OCI-LY3 (cell line): ENCODE results near the gene B3GALT5.

Experiments used
- EZH2phosphoT487 ChIP-seq: fragments of 200-600 bp; shearing (Covaris generic); IDR thresholded peaks from 2 replicates; pipeline ENCODE4 v1.6.1; 2018; ENCODE audit warnings: antibody characterized with exemption, mixed run types, low read depth
- TF ChIP-seq, protein P1 (sequence below): fragments of 200-600, 300-600 bp; sonication (generic); IDR thresholded peaks from 2 replicates; pipeline ENCODE4 v1.5.1; 2014; ENCODE audit warnings: antibody characterized with exemption, low read length, low read depth

DNA sequence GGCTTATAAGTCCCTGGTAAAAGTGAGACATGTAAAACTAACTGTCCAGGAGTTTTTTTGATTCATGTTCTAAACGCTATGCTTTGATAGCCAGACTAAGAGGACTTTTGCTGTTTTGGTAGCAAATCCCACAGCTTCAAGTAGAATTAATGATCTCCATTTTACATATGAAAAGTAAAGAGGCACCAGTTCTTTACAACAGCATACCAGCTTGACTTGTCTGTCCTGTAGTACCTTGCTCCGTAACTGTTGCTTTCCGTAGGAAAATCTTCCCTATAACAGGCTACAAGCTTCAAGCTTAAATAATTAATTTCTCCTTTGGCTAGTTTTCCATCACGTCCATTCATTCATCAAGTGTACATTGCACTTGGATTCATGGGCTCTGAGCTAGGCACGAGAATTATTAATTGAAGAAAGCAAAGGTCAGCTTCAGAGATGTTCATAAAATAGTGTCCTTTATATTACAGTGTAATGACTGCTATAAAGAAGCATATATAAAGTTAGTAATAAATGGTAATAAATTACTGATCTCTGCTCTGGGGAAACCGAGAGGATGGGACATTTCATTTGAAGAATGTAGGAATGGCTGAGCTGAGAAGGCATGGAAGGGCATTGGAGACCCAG, 29.2 kb downstream of the B3GALT5 start:
- TF ChIP-seq, protein P1, sequence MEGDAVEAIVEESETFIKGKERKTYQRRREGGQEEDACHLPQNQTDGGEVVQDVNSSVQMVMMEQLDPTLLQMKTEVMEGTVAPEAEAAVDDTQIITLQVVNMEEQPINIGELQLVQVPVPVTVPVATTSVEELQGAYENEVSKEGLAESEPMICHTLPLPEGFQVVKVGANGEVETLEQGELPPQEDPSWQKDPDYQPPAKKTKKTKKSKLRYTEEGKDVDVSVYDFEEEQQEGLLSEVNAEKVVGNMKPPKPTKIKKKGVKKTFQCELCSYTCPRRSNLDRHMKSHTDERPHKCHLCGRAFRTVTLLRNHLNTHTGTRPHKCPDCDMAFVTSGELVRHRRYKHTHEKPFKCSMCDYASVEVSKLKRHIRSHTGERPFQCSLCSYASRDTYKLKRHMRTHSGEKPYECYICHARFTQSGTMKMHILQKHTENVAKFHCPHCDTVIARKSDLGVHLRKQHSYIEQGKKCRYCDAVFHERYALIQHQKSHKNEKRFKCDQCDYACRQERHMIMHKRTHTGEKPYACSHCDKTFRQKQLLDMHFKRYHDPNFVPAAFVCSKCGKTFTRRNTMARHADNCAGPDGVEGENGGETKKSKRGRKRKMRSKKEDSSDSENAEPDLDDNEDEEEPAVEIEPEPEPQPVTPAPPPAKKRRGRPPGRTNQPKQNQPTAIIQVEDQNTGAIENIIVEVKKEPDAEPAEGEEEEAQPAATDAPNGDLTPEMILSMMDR: no peak
- no peak for TF ChIP-seq EZH2phosphoT487
